Fibroblast of lung (primary cell): ENCODE data around the gene C3orf33.

ENCODE experiments used
- CTCF ChIP-seq, 2 donors: IDR thresholded peaks in 1 of 2; conservative IDR thresholded peaks in 1 of 2; 1 replicate in 1 of 2; 2 replicates in 1 of 2; pipeline ENCODE4 v1.5.1; 2011 to 2012; ENCODE audit warnings: low read length in 2 of 2, control low read depth in 1 of 2, inconsistent platforms in 1 of 2, low read depth in 1 of 2, mild to moderate bottlenecking in 1 of 2
- EZH2 ChIP-seq: IDR thresholded peaks from 2 replicates; pipeline ENCODE4 v1.5.1; 2012; ENCODE audit warnings: low read length, control low read depth, mild to moderate bottlenecking; ENCODE audit errors: missing control alignments

GRCh38 chr3:155741603-155742002, 64.5 kb downstream of the C3orf33 start:
- TF ChIP-seq CTCF (conservative IDR thresholded peaks at IDR 0.05 in 1 of 2, IDR thresholded peaks at IDR 0.05 in 1 of 2; ENCODE audit: low read depth in 1 of 2, low read length in 2 of 2) (no peak), EZH2 (no peak)
